ENCODE results near the gene RAB5A.

DNA sequence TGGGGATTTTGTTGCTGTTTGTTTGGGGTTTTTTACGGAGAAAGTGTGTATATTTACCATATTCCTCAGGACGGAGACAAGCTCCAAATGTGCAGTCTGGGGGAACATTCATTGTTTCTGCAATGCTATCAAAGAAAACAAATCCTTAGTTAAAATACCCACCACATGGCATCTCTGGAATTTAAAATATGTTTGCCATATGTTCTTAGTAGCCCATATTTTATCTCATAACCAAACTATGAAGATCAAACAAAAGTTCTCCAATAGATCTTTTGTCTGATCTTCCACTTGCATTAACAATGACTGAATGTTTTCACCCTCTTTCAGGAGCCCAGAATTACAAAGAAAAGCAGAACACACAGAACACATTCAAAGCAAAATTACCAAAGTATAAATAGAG, 48.2 kb upstream of the RAB5A start:
- TF ChIP-seq, protein P1, sequence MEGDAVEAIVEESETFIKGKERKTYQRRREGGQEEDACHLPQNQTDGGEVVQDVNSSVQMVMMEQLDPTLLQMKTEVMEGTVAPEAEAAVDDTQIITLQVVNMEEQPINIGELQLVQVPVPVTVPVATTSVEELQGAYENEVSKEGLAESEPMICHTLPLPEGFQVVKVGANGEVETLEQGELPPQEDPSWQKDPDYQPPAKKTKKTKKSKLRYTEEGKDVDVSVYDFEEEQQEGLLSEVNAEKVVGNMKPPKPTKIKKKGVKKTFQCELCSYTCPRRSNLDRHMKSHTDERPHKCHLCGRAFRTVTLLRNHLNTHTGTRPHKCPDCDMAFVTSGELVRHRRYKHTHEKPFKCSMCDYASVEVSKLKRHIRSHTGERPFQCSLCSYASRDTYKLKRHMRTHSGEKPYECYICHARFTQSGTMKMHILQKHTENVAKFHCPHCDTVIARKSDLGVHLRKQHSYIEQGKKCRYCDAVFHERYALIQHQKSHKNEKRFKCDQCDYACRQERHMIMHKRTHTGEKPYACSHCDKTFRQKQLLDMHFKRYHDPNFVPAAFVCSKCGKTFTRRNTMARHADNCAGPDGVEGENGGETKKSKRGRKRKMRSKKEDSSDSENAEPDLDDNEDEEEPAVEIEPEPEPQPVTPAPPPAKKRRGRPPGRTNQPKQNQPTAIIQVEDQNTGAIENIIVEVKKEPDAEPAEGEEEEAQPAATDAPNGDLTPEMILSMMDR (IDR thresholded peaks at IDR 0.05) = no peak
- TF ChIP-seq POLR2A (IDR thresholded peaks at IDR 0.05) (no peak), POLR2AphosphoS5 (IDR thresholded peaks at IDR 0.05) (no peak)

Data from prostate gland (tissue), 2 donors.